Tibial nerve (tissue), 4 donors: ENCODE data around the gene RPLP2. TPM values are rescaled to one million over a fixed set of nuclear protein-coding genes. Genes with fewer than 3 reads are reported as not detected.
A peak's percentile ranks its signal among the peaks of the same experiment; 100 is the strongest.

Experiments used
- DNase-seq, 2 donors: peaks; one replicate each; pipeline ENCODE4 v3.0.0-alpha.2; 2019; ENCODE audit warnings: low spot score in 2 of 2
- H3K27ac ChIP-seq, 4 donors: fragments of 200-600 bp; sonication (generic) in 3 of 4; one replicate each; pipeline ENCODE4 v1.5.1; 2017 to 2019; ENCODE audit warnings: mild to moderate bottlenecking in 1 of 4
- H3K27me3 ChIP-seq, 2 donors: fragments of 200-600 bp; sonication (generic) in 1 of 2; one replicate each; pipeline versions ENCODE4 v1.5.1 to v1.6.0; 2017 to 2019
- H3K36me3 ChIP-seq, 3 donors: fragments of 200-600 bp; sonication (generic); one replicate each; pipeline ENCODE4 v1.5.1; 2018 to 2019
- H3K4me1 ChIP-seq, 4 donors: fragments of 200-600 bp; sonication (generic) in 3 of 4; one replicate each; pipeline ENCODE4 v1.5.1; 2017 to 2019
- H3K4me3 ChIP-seq, 4 donors: fragments of 200-600 bp; sonication (generic) in 3 of 4; one replicate each; pipeline ENCODE4 v1.5.1; 2017 to 2019; ENCODE audit warnings: mild to moderate bottlenecking in 1 of 4, moderate library complexity in 1 of 4
- H3K9me3 ChIP-seq, 4 donors: fragments of 200-600 bp; sonication (generic) in 3 of 4; one replicate each; pipeline ENCODE4 v1.5.1; 2017 to 2019
- CTCF ChIP-seq, 5 experiments: fragments of 200-600 bp in 3 of 5; fragments of 450-650 bp in 2 of 5; sonication (generic) in 3 of 5; IDR thresholded peaks; one replicate each; pipeline ENCODE4 v1.5.1; 2016 to 2019; ENCODE audit warnings: antibody characterized with exemption in 5 of 5, mild to moderate bottlenecking in 3 of 5, moderate library complexity in 2 of 5
- EP300 ChIP-seq, 2 donors: sonication (generic); formaldehyde crosslinking; IDR thresholded peaks; one replicate each; pipeline ENCODE4 v1.6.1; 2017; ENCODE audit warnings: antibody characterized with exemption in 2 of 2, mild to moderate bottlenecking in 1 of 2
- POLR2A ChIP-seq, 2 donors: fragments of 450-650 bp; IDR thresholded peaks; one replicate each; pipeline ENCODE4 v1.6.1; 2017; ENCODE audit warnings: antibody characterized with exemption in 2 of 2, mild to moderate bottlenecking in 2 of 2, moderate library complexity in 2 of 2
- WGBS, 2 donors: methylation state at CpG; one replicate each; pipeline ENCODE4 v1.1.5; 2018; 5-methylcytosine and 5-hydroxymethylcytosine counted together
- total RNA-seq, 4 donors: library from RNA; depleted of rRNA; stranded (reverse); fragments of >200 nt; gene quantifications; one replicate each; pipeline ENCODE4 v1.1.0, GENCODE V29; 2016

RPLP2 gene
- total RNA-seq, 4 donors from 2014 or later, result 404 to 765 (median 584) TPM

- Histone ChIP-seq H3K9me3 (no peaks in the 10 kb centered on the region), H3K4me1 (peaks cover 0 to 19% (median 7%) of the 10 kb centered on the region in 4 donors), H3K27me3 (peaks cover 0 to 10% of the 10 kb centered on the region in 2 donors), H3K27ac (peak overlapping the region in 3 of 4 donors; percentile 2 to 38 (median 4)), H3K4me3 (no peak overlapping the region), H3K36me3 (peaks cover 0 to 58% (median 0%) of the 10 kb centered on the region in 3 donors)
- WGBS, 2 donors, result 11 to 29% methylated on average over 12 to 24 of the region's 24 CpGs
- TF ChIP-seq CTCF (IDR thresholded peaks at IDR 0.05) (peak; percentile 57 to 76 (median 62)), POLR2A (IDR thresholded peaks at IDR 0.05) (no peak), EP300 (IDR thresholded peaks at IDR 0.05) (peak in 1 of 2 donors; percentile 8)
- DNase-seq, result peak; percentile 17 to 52
Measured at GRCh38 chr11:783581-784015, 26.2 kb upstream of the RPLP2 start.

GRCh38 chr11:786235-787083 is 23.3 kb upstream of the RPLP2 start:
- no peak overlapping the region for H3K27ac ChIP-seq
- H3K4me3 ChIP-seq, result no peak overlapping the region
- H3K36me3 ChIP-seq, result peaks cover 0 to 52% (median 0%) of the 10 kb centered on the region in 3 donors
- H3K4me1 ChIP-seq, result peaks cover 0 to 20% (median 6%) of the 10 kb centered on the region in 4 donors
- 69 to 74% methylated on average over 18 to 21 of the region's 24 CpGs for WGBS, 2 donors
- no peak for DNase-seq
- no peaks in the 10 kb centered on the region for H3K9me3 ChIP-seq
- TF ChIP-seq CTCF (IDR thresholded peaks at IDR 0.05) (no peak), EP300 (IDR thresholded peaks at IDR 0.05) (no peak), POLR2A (IDR thresholded peaks at IDR 0.05) (no peak)
- peaks cover 0 to 33% of the 10 kb centered on the region in 2 donors for H3K27me3 ChIP-seq

- 83 to 94% methylated on average over 3 to 18 of the region's 24 CpGs for WGBS, 2 donors
- H3K27ac ChIP-seq, result no peak overlapping the region
- H3K36me3 ChIP-seq, result peaks cover 0 to 52% (median 0%) of the 10 kb centered on the region in 3 donors
- H3K4me3 ChIP-seq, result no peak overlapping the region
- no peak for DNase-seq
- TF ChIP-seq EP300 (IDR thresholded peaks at IDR 0.05) (no peak), POLR2A (IDR thresholded peaks at IDR 0.05) (no peak), CTCF (IDR thresholded peaks at IDR 0.05) (no peak)
- H3K4me1 ChIP-seq, result peaks cover 0 to 20% (median 6%) of the 10 kb centered on the region in 4 donors
- no peaks in the 10 kb centered on the region for H3K9me3 ChIP-seq
- peaks cover 0 to 33% of the 10 kb centered on the region in 2 donors for H3K27me3 ChIP-seq
Measured at GRCh38 chr11:787084-787675, 22.6 kb upstream of the RPLP2 start.

GRCh38 chr11:788009-788640 is 21.6 kb upstream of the RPLP2 start:
- H3K9me3 ChIP-seq, result no peaks in the 10 kb centered on the region
- WGBS, 2 donors, result 69 to 72% methylated on average over 17 to 20 of the region's 28 CpGs
- H3K4me3 ChIP-seq, result no peak overlapping the region
- DNase-seq, result no peak
- peaks cover 0 to 33% of the 10 kb centered on the region in 2 donors for H3K27me3 ChIP-seq
- TF ChIP-seq POLR2A (IDR thresholded peaks at IDR 0.05) (no peak), EP300 (IDR thresholded peaks at IDR 0.05) (no peak), CTCF (IDR thresholded peaks at IDR 0.05) (no peak)
- H3K36me3 ChIP-seq, result peaks cover 0 to 59% (median 0%) of the 10 kb centered on the region in 3 donors
- H3K27ac ChIP-seq, result no peak overlapping the region
- peaks cover 0 to 20% (median 5%) of the 10 kb centered on the region in 4 donors for H3K4me1 ChIP-seq
